ENCODE data around the gene OSGIN1. TPM values are rescaled to one million over a fixed set of nuclear protein-coding genes. Genes with fewer than 3 reads are reported as not detected.

OSGIN1 gene
- total RNA-seq, 1 experiment from 2014 or later: 3.7 TPM

GRCh38 chr16:83952587-83952939 is 477 bp upstream of the OSGIN1 start:
- Mint-ChIP-seq H3K27ac (ENCODE audit: low read depth, unreplicated experiment) (peak overlapping the region; percentile 70), H3K9me3 (ENCODE audit: unreplicated experiment) (no peaks in the 10 kb centered on the region), H3K27me3 (ENCODE audit: insufficient read depth, unreplicated experiment) (no peaks in the 10 kb centered on the region), H3K4me3 (ENCODE audit: unreplicated experiment) (peak overlapping the region; percentile 77), H3K36me3 (ENCODE audit: insufficient read depth, unreplicated experiment) (no peaks in the 10 kb centered on the region), H3K4me1 (ENCODE audit: insufficient read depth, unreplicated experiment) (peaks cover 8% of the 10 kb centered on the region)
- no peak for TF ChIP-seq CTCF (IDR thresholded peaks at IDR 0.05; ENCODE audit: unreplicated experiment)
- POLR2A ChIA-PET: interaction anchor here (0.8 to 3.2 kb wide), 3 partner anchors 25 to 140 kb away, joined by 3 to 58 read pairs (median 6); partner anchors contain the start of gene MLYCD
- BruUV-seq (replicated peaks): no TSS peak
- DNase-seq (ENCODE audit: unreplicated experiment): peak; percentile 82
- intact Hi-C loops (cut with micrococcal nuclease): loop anchor here (5.0 to 10.0 kb wide), 2 partner anchors 222 to 550 kb away; partner anchors contain the start of gene MEAK7
- CTCF ChIA-PET: interaction anchor here (0.6 to 1.7 kb wide), 5 partner anchors 9 to 101 kb away, joined by 3 to 12 read pairs (median 3); no protein-coding TSS in a partner anchor

GRCh38 chr16:83953796-83954576 is 946 bp downstream of the OSGIN1 start:
- Mint-ChIP-seq H3K4me3 (ENCODE audit: unreplicated experiment) (peak overlapping the region; percentile 77), H3K27ac (ENCODE audit: low read depth, unreplicated experiment) (peak overlapping the region; percentile 70), H3K9me3 (ENCODE audit: unreplicated experiment) (no peaks in the 10 kb centered on the region), H3K4me1 (ENCODE audit: insufficient read depth, unreplicated experiment) (peaks cover 8% of the 10 kb centered on the region), H3K27me3 (ENCODE audit: insufficient read depth, unreplicated experiment) (no peaks in the 10 kb centered on the region), H3K36me3 (ENCODE audit: insufficient read depth, unreplicated experiment) (no peaks in the 10 kb centered on the region)
- intact Hi-C loops (cut with micrococcal nuclease): loop anchor here (1.0 to 10.0 kb wide), 4 partner anchors 28 to 548 kb away; partner anchors contain the start of gene MEAK7
- BruUV-seq (replicated peaks): TSS peak; percentile 67
- peak; percentile 39 for TF ChIP-seq CTCF (IDR thresholded peaks at IDR 0.05; ENCODE audit: unreplicated experiment)
- ChIA-PET CTCF (interaction anchor here (0.5 to 14.7 kb wide), 34 partner anchors 8 to 1809 kb away, joined by 3 to 220 read pairs (median 3); partner anchors contain the start of gene SLC38A8), POLR2A (interaction anchor here (0.6 to 3.2 kb wide), 8 partner anchors 10 to 515 kb away, joined by 3 to 58 read pairs (median 5); partner anchors contain the start of genes MBTPS1 and MLYCD)
- DNase-seq (ENCODE audit: unreplicated experiment): peak; percentile 61

GRCh38 chr16:83954577-83955016 is 1.6 kb downstream of the OSGIN1 start:
- intact Hi-C loops (cut with micrococcal nuclease): loop anchor here (5.0 to 10.0 kb wide), 2 partner anchors 220 to 548 kb away; partner anchors contain the start of gene MEAK7
- Mint-ChIP-seq H3K27ac (ENCODE audit: low read depth, unreplicated experiment) (no peak overlapping the region), H3K4me1 (ENCODE audit: insufficient read depth, unreplicated experiment) (peaks cover 8% of the 10 kb centered on the region), H3K4me3 (ENCODE audit: unreplicated experiment) (peak overlapping the region; percentile 77), H3K36me3 (ENCODE audit: insufficient read depth, unreplicated experiment) (no peaks in the 10 kb centered on the region), H3K9me3 (ENCODE audit: unreplicated experiment) (no peaks in the 10 kb centered on the region), H3K27me3 (ENCODE audit: insufficient read depth, unreplicated experiment) (no peaks in the 10 kb centered on the region)
- peak; percentile 35 for DNase-seq (ENCODE audit: unreplicated experiment)
- no peak for TF ChIP-seq CTCF (IDR thresholded peaks at IDR 0.05; ENCODE audit: unreplicated experiment)
- BruUV-seq (replicated peaks): no TSS peak
- CTCF ChIA-PET: interaction anchor here (0.8 to 14.7 kb wide), 15 partner anchors 11 to 233 kb away, joined by 3 to 220 read pairs (median 6); partner anchors contain the start of gene SLC38A8
- POLR2A ChIA-PET: interaction anchor here (0.6 to 3.2 kb wide), 6 partner anchors 11 to 514 kb away, joined by 3 to 58 read pairs (median 6); partner anchors contain the start of gene MBTPS1
